NCI-H2107 (cell line): ENCODE data around the gene MORC4.

ENCODE experiments used
- DNase-seq: peaks from one replicate; lab custom pipeline; 2025; lab: John Stamatoyannopoulos, UW

Gene MORC4

DNA sequence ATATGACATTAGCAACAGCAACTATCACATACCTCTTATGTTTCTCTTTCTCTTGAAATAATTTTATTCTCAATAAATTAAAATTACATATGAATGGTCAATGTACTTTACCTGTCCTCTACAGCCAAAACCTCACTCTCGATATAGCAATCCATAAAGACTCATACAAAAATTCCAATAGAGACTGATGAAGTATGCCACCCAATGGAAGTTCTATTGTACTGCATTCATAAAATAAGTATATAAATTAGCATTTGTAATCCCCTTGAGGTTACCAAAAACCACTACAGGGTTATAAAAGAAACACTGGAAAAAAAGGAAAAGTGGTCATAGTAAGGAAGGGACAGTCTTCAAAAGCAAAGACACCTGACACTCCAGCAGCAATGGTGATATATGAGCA, 47.0 kb downstream of the MORC4 start:
- no peak for DNase-seq

DNA sequence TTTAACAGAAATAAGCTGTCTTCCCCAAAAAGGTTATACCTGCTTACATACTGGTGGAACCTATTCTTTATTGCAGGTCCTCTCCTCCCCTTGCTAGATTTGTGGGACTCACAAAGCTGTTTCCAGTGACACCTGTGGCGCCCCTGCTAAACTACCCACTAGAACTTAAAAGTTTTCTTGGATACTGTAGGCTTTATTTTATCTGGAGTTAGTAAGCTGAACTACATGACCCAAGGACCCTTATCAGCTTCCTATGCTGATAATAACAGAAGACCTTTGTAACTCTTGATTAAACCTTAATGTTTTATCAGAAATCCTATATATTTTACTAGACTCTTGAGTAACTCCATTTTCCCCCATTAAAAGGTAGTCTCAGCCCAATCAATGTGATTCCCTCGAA, 47.5 kb downstream of the MORC4 start:
- no peak for DNase-seq

DNA sequence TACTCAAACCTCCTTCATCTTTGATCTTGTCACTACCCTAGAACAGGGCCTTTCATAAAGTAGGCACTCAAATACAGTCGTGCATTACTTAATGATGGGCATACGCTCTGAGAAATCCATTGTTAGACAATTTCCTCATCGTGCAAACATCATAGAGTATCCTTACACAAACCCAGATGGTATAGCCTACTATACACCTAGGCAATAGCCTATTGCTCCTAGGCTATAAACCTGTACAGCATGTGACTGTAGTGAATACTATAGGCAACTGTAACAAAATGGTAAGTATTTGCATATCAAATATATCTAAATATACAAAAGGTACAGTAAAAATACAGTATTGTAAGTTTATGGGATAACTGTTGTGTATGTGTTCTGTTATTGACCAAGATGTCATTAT, 47.9 kb downstream of the MORC4 start:
- no peak for DNase-seq

DNA sequence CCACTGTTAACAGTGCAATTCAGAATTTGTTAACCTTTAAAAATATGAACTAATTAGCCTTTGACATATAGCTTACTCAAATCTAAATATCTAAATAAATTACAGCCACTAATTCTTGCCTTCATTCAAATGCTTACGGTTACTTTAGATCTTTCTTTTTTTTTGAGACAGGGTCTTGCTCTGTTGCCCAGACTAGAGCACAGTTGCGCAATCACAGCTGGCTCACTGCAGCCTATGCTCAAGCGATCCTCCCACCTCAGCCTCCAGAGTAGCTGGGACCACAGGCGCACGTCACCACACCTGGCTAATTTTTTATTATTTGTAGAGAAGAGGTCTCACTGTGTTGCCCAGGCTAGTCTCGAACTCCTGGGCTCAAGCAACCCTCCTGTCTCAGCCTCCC, 48.8 kb downstream of the MORC4 start:
- DNase-seq = no peak

DNA sequence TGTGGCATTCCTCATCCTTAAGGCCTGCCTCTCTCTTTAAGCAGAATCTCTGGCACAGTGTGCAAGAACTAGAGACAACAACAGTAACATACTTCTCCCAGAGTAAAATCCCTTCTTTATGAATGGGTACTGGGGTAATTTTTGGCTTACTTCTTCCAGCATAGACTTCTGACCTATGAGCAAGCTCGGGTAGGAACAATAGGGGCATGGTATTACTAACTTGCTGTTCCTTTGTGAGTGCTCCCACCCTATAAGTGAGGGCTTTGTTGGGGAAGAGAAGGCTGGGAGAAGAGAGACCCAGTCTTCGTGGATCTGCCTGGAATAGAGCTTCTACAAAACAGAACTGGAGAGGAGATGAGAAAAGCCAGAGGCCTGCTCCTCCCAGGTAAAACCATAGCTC, 49.6 kb downstream of the MORC4 start:
- DNase-seq = no peak

DNA sequence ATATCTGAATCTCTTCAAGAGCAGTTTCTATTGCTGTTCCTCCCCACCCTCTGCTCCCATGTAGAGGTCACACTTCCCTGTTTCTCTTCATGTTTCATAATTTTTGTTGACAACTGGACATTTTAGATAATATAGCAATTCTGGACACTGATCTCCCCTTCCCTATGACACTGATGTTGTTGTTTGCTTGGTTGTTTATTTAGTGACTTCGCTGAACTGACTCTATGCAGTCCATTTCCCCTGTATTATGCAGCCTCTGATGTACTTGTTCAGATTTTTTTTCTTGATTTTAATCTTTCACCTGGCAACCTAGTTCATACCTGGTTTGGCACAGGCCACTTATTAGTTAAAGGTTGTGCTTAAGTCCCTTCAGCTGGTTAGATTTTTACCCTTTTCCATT, 50.6 kb downstream of the MORC4 start:
- no peak for DNase-seq

DNA sequence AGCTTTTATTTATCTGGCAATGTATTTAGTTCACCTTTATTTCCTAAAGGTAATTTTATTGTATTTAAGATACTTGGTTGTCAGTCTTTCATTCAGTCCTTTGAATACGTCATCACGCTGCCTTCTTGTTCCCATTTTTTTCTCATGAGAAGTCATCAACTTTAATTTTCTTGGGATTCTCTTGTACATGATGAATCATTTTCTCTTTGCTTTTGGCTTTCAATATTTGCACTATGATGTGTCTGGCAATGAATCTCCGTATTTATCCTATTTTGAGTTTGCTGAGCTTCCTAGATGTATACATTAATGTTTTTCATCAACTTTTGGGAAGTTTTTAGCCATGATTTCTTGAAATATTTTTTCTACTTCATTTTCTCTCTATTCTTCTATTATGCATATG, 51.4 kb downstream of the MORC4 start:
- no peak for DNase-seq

DNA sequence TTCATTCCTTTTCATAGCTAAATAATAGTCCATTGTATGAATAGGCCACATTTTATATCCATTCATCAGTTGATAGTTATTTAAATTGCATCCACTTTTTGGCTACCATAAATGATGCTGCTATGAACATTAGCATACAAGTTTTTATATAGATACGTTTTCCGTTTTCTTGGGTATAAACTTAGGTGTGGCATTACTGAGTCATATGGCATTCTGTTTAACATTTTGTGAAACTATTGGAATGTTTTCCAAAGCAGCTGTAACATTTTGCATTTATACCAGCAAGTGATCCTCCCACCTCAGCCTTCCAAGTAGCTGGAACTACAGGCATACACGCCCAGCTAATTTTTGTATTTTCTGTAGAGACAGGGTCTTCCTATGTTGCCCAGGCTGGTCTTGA, 53.5 kb downstream of the MORC4 start:
- DNase-seq = no peak

DNA sequence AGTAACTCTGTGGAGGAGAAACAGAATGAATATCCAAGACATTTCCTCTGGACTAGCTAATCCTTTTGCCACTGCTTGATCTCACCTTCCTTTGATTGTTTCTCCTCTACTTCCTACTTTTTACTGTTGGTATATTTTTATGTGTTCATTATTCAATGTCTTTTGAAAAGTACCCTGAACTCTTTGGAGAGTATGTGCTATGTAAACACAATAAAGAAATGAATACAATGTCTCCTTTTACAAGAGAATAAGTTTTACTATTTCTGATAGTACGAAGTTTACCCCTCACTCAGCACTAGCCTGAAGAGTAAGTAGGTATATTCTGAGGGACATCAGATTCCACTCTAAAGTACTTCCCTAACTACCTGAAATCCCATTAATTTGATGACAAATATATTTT, 59.9 kb downstream of the MORC4 start:
- no peak for DNase-seq

DNA sequence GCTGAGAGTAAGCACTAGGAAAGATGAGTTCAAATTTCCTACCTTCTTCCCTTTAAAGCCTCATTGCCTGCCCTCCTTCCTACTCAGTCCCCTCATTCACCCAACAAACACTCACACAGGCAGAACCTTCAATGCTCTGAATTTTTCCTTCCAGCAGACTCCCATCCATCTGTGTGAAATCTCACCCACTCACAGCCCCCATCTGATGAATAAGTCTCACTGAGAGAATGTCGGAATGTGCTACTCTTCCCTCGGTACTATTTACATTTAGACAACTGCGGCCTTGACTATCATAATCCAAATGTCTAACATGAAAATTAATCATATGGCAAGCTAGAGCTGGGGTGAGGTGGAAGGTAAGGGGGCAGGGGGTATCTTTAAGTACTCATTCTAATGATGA, 60.4 kb downstream of the MORC4 start:
- no peak for DNase-seq

DNA sequence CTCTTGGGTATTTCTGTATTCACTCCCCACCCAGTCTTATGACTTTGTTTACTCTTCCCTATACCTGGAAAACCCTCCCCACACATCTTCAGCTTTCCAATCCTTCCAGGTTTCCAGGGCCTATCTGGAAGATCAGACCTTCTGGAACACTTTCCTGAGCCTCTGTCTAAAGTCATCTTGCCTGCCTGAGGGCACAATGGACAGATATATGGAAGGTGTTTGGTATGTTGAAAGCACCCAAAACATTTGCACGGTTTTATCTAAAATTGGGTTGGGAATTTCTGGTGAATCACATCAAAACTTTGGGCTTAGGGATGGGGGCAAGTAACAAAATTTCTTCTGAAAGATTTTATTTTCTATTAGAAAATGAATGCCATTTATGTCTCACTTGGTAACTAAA, 63.8 kb downstream of the MORC4 start:
- DNase-seq = no peak

DNA sequence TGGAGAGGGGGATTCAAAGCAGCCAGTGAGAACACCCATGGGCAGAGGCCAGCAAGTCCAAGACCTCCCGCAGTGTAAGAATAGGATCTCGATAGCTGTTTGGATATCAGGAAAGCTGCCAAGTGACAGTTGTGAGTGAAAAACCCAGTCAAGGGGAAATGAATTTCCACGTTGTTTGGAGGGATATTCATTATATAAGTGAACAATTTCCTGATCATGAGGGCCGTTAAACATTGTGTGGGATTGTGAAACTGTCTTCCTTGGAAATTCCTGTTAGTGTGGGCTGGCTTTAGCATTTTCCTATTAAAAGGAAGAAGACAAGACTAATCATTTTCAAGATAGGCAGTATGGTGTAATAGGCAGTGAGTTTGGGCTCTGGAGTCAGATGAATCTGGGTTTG, 64.8 kb downstream of the MORC4 start:
- DNase-seq = no peak

DNA sequence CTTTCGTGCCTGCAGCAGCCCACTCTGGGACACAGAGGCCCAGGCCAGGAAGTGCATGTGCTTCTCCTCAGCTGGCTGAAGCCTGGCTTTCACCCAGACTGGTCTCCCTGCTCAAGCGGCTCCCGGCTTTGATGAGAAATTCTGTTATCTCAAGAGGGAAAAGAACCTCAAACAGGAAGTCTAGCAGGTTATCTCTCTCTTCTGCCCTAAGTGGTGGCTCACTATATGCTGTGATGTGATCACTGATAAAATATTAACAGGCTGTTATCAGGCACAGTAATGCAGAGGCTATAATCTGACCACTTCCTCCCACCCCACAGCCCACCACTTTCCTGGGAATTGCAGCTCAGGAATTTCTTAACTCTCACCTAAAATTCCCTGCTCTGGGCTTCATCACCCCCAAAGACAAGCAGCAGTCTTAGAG, 66.5 kb downstream of the MORC4 start:
- DNase-seq = no peak

DNA sequence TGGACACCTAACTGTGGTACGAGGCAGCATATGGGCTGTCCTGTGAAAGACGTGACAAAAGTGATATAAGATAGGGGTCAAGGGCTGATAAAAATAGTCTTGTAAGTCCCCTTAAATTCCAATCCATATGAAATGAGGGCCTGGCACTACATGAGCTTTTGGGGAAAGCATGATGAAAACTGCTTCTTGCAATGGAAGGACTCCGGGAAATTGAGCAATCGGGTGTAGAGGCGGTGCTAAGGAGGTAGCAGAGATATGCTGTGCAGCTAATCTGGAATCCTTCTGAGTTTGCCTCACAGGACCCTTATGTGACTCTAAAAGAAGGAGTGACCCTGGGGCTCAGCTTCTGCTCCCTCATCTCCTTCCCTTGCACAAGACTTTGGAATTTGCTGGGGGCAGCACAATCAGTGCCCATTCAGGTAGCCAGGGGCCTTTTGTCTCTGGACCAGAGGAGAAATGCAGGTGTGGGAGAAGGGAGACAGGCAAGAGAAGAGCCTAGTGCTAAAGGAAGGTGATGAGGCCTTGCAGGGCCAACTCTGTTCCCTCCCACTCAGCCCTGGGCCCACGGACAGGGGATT, 67.0 kb downstream of the MORC4 start:
- no peak for DNase-seq

DNA sequence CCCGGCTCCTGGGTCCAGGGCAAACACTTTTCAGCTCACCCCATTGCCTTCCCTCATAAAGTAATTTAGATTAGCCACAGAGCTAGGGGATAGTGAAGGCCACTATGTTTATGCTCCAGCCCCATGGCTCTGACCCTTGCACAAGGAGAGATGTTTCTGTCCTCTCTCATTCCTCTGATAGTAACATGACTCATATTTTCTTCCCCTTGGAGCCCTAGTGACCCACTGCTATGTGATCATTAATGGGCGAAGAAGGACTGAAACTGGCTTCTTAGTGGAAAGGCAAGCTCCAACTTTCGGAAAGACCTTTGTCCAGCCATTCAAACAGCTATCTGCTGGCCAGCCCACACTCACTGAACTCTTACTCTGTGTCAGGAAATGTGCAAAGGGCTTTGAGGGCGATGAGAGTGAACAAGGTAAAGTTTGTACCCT, 67.5 kb downstream of the MORC4 start:
- no peak for DNase-seq

DNA sequence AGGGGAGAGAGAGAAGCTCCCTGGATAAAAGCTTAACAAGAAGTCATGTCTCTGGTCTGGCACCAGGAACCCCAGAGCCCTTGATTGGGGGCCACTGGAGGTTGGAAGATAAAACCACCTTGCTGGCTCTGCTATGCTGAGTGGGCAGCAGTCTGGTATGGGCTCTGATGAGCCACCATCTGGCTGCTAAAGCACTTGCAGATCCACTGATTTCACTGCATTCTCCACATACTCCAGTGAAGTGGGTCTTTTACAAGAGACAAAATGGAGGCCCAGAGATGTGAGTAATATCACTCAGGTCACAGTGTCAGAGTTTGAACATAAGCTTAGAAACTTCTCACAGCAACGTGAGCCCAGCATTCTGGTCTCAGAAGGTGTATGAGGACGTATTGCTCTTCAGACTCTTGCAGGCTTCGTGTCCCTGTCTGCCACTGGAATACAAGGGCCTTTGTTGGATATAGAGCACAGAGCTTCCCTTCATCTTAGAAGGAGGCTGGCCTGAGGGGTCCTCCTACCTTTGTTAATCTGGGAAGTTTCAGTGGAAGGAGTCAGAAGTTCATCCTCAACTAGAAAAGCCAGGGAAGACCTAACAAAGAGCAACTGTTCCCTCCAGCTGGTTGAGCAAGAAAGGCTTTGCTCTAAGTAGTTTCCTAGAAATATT, 68.1 kb downstream of the MORC4 start:
- no peak for DNase-seq

DNA sequence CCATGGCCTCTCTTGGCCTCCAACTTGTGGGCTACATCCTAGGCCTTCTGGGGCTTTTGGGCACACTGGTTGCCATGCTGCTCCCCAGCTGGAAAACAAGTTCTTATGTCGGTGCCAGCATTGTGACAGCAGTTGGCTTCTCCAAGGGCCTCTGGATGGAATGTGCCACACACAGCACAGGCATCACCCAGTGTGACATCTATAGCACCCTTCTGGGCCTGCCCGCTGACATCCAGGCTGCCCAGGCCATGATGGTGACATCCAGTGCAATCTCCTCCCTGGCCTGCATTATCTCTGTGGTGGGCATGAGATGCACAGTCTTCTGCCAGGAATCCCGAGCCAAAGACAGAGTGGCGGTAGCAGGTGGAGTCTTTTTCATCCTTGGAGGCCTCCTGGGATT, 71.8 kb downstream of the MORC4 start:
- no peak for DNase-seq

DNA sequence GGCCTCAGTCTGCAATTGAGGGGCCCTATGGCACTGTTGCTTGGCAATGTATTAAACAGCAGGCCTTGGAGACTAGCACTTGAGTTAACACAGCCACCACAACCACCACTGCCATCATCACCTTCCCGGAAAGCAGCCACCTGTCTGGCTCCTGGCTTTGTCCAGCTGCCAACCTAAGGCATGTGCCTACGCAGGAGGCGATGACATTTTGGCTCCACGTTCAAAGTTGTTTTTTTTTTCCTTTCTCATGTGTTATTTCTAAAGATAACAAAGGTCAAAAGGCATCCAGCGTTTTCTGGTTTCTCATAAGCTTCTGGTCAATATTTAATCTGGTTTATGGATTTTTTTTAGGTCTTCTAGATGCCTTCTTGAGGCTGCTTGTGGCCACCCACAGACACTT, 72.3 kb downstream of the MORC4 start:
- DNase-seq = no peak

DNA sequence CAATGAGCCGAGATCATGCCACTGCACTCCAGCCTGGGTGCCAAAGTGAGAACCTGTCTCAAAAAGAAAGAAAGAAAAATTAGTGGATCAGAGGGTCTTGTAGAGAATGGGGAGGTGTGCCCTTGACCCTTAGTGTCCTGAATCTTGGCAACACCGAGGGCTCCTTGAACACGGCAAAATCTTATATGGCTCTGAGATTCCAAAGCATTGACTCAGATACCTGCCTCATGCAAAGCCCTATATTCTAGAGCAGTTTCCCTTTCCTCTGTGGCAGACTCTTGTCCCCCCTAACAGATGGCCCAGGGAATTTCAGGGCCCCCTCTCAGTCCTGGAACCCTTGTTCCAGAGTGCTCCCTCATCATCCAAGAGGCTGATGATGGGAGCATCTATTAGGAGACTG, 73.0 kb downstream of the MORC4 start:
- no peak for DNase-seq

DNA sequence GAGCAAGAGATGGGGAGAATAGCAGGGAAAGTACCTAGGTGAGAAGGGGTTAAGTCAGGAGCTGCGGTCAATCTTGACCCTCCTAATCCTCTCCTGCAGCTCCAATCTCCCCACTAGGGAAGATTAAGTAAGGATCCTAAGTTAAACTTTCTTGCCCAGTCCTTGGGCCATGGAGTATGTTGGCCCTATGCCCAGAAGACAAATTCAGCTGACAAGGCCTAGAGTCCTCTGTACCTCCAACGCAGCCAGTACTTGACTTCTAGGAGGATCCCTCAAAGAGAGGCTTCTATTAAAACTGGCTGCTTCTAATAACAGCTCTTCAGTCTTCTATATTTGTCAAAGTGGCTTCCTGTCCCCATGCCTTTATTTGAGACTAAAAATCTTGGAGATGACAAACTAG, 78.4 kb downstream of the MORC4 start:
- DNase-seq = no peak

DNA sequence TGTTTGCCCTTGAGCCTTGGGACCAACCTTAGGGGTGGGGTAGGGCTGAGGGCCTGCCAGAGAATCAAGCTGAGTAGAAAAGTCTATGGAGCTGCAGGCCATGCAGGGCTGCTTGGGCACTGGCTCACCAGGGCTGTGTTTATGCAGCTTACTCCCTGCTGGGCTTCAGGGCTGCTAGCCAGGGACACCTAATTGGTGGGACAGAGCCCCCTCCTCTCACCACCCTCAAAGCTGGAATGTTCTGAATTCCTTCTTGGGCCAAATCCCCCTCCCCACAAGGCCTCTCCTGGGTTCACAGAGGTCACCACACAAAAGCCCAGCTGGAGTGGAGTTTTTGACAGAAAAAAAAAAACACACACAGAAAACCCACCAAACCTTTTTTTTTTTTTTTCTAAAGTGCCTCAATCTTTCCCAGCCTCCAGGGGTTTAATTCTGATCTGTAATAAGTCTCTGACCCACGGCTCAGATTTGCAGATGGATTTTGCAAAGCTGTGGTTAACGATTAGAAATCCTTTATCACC, 80.0 kb downstream of the MORC4 start, which contains the start of gene CLDN2:
Gene CLDN2, plus strand, starts transcription at position 471 of the 521 bp plus-strand sequence. CDS start 7,827 bp downstream, outside the sequence.
- DNase-seq = no peak

DNA sequence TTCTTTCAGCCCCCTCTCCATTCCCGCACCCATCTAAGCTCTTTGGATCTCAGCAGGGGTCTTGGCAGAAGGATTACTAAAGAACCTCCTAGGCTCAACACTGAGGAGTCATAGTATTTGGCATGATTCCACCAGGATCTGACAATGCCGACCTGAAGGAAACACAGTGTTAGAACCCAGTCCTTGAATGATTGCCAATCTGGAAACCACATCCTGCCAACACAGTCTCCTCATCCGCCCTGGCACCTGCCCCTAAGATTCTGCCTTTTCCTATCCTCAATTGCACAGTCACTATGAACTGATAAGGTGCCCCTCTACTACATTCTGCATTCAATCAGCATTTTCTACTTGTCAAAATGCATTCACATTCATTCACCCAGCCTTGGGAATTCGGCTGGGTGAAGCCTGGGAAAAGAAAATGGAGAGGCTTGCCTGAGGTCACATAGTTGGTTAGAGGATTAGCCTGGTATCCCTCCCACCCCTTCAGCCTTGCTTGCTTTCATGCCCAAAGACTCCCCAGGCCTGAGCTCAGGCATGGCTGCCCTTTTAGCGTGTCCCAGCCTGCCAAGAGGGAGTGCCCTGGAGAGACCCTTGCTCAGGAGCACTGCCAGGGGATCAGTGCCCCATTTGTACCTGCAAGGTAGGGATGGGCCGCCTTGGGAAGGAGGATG, 82.0 kb downstream of the MORC4 start:
- DNase-seq = no peak

DNA sequence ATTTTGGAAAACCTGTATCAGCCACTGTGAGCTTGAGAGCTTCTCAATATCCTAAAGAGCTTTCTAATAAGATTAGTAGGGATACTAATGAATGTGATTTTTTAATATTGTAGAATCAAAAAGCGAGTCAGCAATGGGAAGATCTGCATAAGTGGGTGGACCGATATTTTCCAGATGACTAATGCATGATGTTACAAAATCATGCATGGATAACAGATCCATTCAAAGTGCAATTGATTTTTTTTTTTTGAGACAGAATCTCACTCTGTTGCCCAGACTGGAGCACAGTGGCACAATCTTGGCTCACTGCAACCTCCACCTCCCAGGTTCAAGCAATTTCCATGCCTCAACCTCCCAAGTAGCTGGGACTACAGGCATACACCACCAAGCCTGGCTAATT, 87.1 kb downstream of the MORC4 start:
- no peak for DNase-seq
